GM23248 (cell line): ENCODE measurements around the gene YES1. TPM values are rescaled to one million over a fixed set of nuclear protein-coding genes. Genes with fewer than 3 reads are reported as not detected.

Source experiments
- DNase-seq: peaks from one replicate; pipeline ENCODE4 v3.0.0-alpha.2; 2015
- H2AFZ ChIP-seq: fragments of 200-600 bp; sonication (generic); 2 replicates; pipeline ENCODE4 v1.6.1; 2016; ENCODE audit warnings: antibody characterized with exemption
- H3F3A ChIP-seq: fragments of 200-600 bp; sonication (generic); 2 replicates; pipeline ENCODE4 v1.6.1; 2016; ENCODE audit warnings: mild to moderate bottlenecking, antibody characterized with exemption, mixed run types; ENCODE audit not compliant: insufficient read depth
- H3K27ac ChIP-seq: fragments of 200-600 bp; sonication (generic); 2 replicates; pipeline ENCODE4 v1.5.1; 2016; ENCODE audit warnings: mild to moderate bottlenecking
- H3K27me3 ChIP-seq: fragments of 200-600 bp; sonication (generic); replicated peaks from 2 replicates; pipeline ENCODE4 v1.6.1; 2016; ENCODE audit warnings: mild to moderate bottlenecking; ENCODE audit not compliant: insufficient read depth
- H3K36me3 ChIP-seq: fragments of 200-600 bp; sonication (generic); 2 replicates; pipeline ENCODE4 v1.6.1; 2016; ENCODE audit warnings: low read depth, mild to moderate bottlenecking
- H3K4me1 ChIP-seq: fragments of 200-600 bp; sonication (generic); 2 replicates; pipeline ENCODE4 v1.6.1; 2016; ENCODE audit warnings: mild to moderate bottlenecking; ENCODE audit not compliant: insufficient read depth
- H3K4me2 ChIP-seq: fragments of 200-600 bp; sonication (generic); one replicate; pipeline ENCODE4 v1.6.1; 2016; ENCODE audit warnings: mild to moderate bottlenecking; ENCODE audit not compliant: unreplicated experiment
- H3K4me3 ChIP-seq: fragments of 200-600 bp; sonication (generic); 2 replicates; pipeline ENCODE4 v1.5.1; 2016; ENCODE audit warnings: mild to moderate bottlenecking
- H3K79me2 ChIP-seq: fragments of 200-600 bp; sonication (generic); 2 replicates; pipeline ENCODE4 v1.6.1; 2016; ENCODE audit warnings: mild to moderate bottlenecking; ENCODE audit not compliant: insufficient read depth
- H3K9ac ChIP-seq: fragments of 200-600 bp; sonication (generic); 2 replicates; pipeline ENCODE4 v1.6.1; 2016; ENCODE audit warnings: mild to moderate bottlenecking
- H3K9me2 ChIP-seq: fragments of 200-600 bp; sonication (generic); 2 replicates; pipeline ENCODE4 v1.6.1; 2016; ENCODE audit warnings: mixed run types, mild to moderate bottlenecking, moderate library complexity; ENCODE audit not compliant: insufficient read depth
- H3K9me3 ChIP-seq: fragments of 200-600 bp; sonication (generic); one replicate; pipeline ENCODE4 v1.6.1; 2017; ENCODE audit warnings: low read depth
- H4K20me1 ChIP-seq: fragments of 200-600 bp; sonication (generic); 2 replicates; pipeline ENCODE4 v1.6.0; 2016; ENCODE audit not compliant: insufficient read depth
- EZH2 ChIP-seq: fragments of 200-600 bp; sonication (generic); IDR thresholded peaks from 2 replicates; pipeline ENCODE4 v1.6.1; 2018; ENCODE audit warnings: antibody characterized with exemption, mild to moderate bottlenecking; ENCODE audit not compliant: insufficient read depth, poor library complexity, severe bottlenecking
- EZH2phosphoT487 ChIP-seq: fragments of 200-600 bp; sonication (generic); IDR thresholded peaks from 2 replicates; pipeline ENCODE4 v1.6.1; 2018; ENCODE audit warnings: antibody characterized with exemption, moderate library complexity, mild to moderate bottlenecking, low read depth; ENCODE audit not compliant: insufficient read depth
- WGBS, 2 experiments: methylation state at CpG; one replicate each; pipeline ENCODE4 v1.1.6; 2015 to 2017; ENCODE audit warnings: low lambda C conversion rate in 2 of 2, low coverage in 1 of 2; ENCODE audit errors: missing lambda C conversion rate in 2 of 2; 5-methylcytosine and 5-hydroxymethylcytosine counted together
- in situ Hi-C: fragments of 300-500 bp; cut with MboI; formaldehyde crosslinking; loops from 2 replicates; pipeline ENCODE4 v1.15.0; 2020
- polyA plus RNA-seq: library from polyadenylated mRNA; unstranded; fragments of >200 nt; fragmentation: Nextera tagmentation; extraction: Ambion mirVana; gene quantifications from 2 replicates; pipeline ENCODE4 v1.2.1, GENCODE V29; 2016
- total RNA-seq: library from RNA; depleted of rRNA; stranded (reverse); fragments of >200 nt; shearing (Covaris generic); gene quantifications from 2 replicates; pipeline ENCODE4 v1.2.3, GENCODE V29; 2014

YES1 gene
- total and polyA plus RNA-seq, 2 experiments from 2014 or later = 23.6 to 89.9 TPM

DNA sequence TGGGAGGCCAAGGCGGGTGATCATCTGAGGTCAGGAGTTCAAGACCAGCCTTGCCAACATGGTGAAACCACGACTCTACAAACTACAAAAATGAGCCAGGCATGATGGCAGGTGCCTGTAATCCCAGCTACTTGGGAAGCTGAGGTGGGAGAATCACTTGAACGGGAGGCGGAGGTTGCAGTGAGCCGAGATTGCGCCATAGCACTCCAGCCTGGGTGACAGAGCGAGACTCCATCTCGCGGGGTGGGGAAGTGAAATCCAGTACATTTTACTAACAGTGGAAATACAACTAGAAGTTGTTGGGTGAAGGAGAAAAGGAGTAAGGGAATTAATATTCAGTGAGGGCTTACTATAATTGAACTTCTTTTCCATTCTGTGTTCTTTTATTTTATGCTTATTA is 86.4 kb downstream of the YES1 start:
- no peaks in the 10 kb centered on the region for H3K27me3 ChIP-seq
- H2AFZ ChIP-seq = no peak overlapping the region
- no peak overlapping the region for H3K9ac ChIP-seq
- H3F3A ChIP-seq = no peaks in the 10 kb centered on the region
- TF ChIP-seq EZH2 = no peak
- TF ChIP-seq EZH2phosphoT487 = no peak
- no peaks in the 10 kb centered on the region for H3K9me3 ChIP-seq
- 96% methylated on average over 9 of the region's 9 CpGs for WGBS, 2 experiments
- in situ Hi-C loops = no loop called here
- H4K20me1 ChIP-seq = no peaks in the 10 kb centered on the region
- no peak overlapping the region for H3K4me3 ChIP-seq
- no peaks in the 10 kb centered on the region for H3K79me2 ChIP-seq
- no peak overlapping the region for H3K27ac ChIP-seq
- no peaks in the 10 kb centered on the region for H3K9me2 ChIP-seq
- no peak overlapping the region for H3K4me2 ChIP-seq
- H3K4me1 ChIP-seq = peaks cover 2% of the 10 kb centered on the region; the same call in 1 of the 2 replicates
- peaks cover 3% of the 10 kb centered on the region; the same call in 1 of the 2 replicates for H3K36me3 ChIP-seq
- no peak for DNase-seq

DNA sequence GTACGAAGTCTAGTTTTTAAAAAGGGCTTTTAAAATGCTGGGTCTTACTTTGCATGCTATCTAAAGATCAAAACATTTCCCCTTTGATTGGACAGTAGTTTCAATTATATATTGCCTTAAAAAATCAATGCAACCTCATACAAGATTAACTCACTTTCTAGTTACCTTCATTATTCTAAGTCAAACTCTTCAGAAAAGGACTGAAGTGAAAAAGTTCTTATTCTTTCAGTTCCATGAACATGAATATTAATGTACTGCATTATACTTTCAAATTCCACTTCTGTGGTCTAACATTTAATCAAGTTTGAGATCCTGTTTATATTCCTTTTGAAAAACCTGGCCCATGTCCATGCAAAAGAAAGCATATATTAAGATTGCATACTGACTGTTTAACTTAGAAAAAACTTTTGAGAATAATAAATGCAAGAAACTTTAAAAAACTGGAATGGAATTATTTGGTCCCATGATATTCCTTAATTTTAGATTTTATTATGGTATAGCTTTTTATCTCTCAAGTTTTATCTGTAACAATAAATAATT is 88.4 kb downstream of the YES1 start:
- no peaks in the 10 kb centered on the region for H3K27me3 ChIP-seq
- H3K36me3 ChIP-seq = peaks cover 3% of the 10 kb centered on the region; the same call in 1 of the 2 replicates
- no peak for TF ChIP-seq EZH2phosphoT487
- no peak for TF ChIP-seq EZH2
- 95 to 100% methylated on average over 1 of the region's 1 CpG for WGBS, 2 experiments
- no peak overlapping the region for H3K4me3 ChIP-seq
- H3K4me1 ChIP-seq = no peaks in the 10 kb centered on the region
- no peaks in the 10 kb centered on the region for H3F3A ChIP-seq
- no peak overlapping the region for H3K9ac ChIP-seq
- H3K9me2 ChIP-seq = no peaks in the 10 kb centered on the region
- H3K9me3 ChIP-seq = no peaks in the 10 kb centered on the region
- no peak overlapping the region for H3K4me2 ChIP-seq
- no peak overlapping the region for H3K27ac ChIP-seq
- no peak overlapping the region for H2AFZ ChIP-seq
- no peaks in the 10 kb centered on the region for H4K20me1 ChIP-seq
- no peaks in the 10 kb centered on the region for H3K79me2 ChIP-seq
- no peak for DNase-seq
- in situ Hi-C loops = no loop called here

DNA sequence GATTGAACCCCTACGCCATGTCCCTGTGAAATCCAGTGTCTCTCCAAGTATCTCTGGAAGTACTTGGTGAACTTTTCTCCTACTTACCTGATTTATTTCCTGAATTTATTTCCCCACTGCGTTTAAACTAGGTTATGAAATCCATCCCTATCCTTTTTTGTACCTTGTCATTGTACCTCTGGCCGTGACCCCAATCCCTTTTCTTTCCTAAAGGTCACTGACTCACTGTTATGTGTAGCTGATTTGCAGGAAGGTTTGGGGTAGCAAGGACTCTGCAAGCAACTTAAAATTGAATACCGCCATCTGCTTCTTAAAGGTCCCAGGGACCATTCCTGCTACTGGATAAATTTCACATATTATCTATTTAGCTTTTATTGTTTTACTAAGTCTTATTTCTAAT is 95.0 kb downstream of the YES1 start:
- Histone ChIP-seq H3K9me2 (no peaks in the 10 kb centered on the region), H3K4me2 (no peak overlapping the region), H3K4me3 (no peak overlapping the region), H3K79me2 (no peaks in the 10 kb centered on the region), H3K9me3 (no peaks in the 10 kb centered on the region), H3F3A (peaks cover 31% of the 10 kb centered on the region), H3K36me3 (no peaks in the 10 kb centered on the region), H3K4me1 (peaks cover 16% of the 10 kb centered on the region), H3K9ac (no peak overlapping the region), H3K27me3 (no peaks in the 10 kb centered on the region), H3K27ac (no peak overlapping the region), H2AFZ (no peak overlapping the region), H4K20me1 (no peaks in the 10 kb centered on the region)
- WGBS, 2 experiments = 96 to 99% methylated on average over 4 of the region's 4 CpGs
- TF ChIP-seq EZH2 = no peak
- TF ChIP-seq EZH2phosphoT487 = no peak
- no peak for DNase-seq
- in situ Hi-C loops = no loop called here

DNA sequence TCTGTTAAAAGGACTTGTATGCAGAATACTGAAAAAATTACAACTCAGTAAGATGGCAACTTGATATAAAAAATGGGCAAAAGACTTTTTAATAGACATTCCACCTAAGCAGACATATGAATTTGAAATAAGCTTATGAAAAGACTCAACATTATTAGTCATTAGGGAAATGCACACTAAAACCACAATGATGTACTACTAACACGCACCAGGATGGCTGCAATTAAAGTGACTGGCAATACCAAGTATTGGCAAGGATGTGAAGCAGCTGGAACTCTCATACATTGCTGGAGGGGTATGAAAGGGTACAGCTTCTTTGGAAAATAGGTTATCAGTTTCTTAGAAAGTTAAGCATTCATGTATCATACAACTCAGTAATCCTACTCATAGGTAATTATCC is 96.4 kb downstream of the YES1 start:
- DNase-seq = peak; percentile 86
- Histone ChIP-seq H3K27ac (peak overlapping the region; percentile 62), H3K79me2 (peaks cover 9% of the 10 kb centered on the region), H3K9me3 (no peaks in the 10 kb centered on the region), H4K20me1 (no peaks in the 10 kb centered on the region), H3K9ac (peak overlapping the region; percentile 15), H3K36me3 (no peaks in the 10 kb centered on the region), H3K4me3 (no peak overlapping the region), H3K9me2 (no peaks in the 10 kb centered on the region), H3K4me1 (peaks cover 20% of the 10 kb centered on the region), H2AFZ (no peak overlapping the region), H3F3A (peaks cover 31% of the 10 kb centered on the region), H3K27me3 (no peaks in the 10 kb centered on the region), H3K4me2 (no peak overlapping the region)
- WGBS, 2 experiments = 0 to 3% methylated on average over 1 of the region's 1 CpG
- TF ChIP-seq EZH2phosphoT487 (no peak), EZH2 (no peak)
- in situ Hi-C loops = no loop called here

DNA sequence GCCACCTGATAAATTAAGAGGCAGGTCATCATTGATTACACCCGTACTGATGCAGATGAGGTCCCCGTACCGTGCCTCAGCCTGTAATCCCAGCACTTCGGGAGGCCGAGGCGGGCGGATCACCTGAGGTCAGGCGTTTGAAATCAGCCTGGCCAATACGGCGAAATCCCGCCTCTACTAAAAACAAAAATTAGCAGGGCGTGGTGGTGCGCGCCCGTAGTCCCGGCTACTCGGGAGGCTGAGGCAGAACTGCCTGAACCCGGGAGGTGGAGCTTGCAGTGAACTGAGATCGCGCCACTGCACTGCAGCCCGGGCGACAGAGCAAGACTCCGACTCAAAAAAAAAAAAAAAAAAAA is 98.9 kb downstream of the YES1 start:
- Histone ChIP-seq H3K4me3 (no peak overlapping the region), H3K4me1 (peaks cover 20% of the 10 kb centered on the region), H2AFZ (peak overlapping the region; percentile 68), H3F3A (peaks cover 31% of the 10 kb centered on the region), H3K9me2 (no peaks in the 10 kb centered on the region), H3K9ac (no peak overlapping the region), H3K36me3 (no peaks in the 10 kb centered on the region), H3K27ac (no peak overlapping the region), H3K79me2 (peaks cover 34% of the 10 kb centered on the region), H3K9me3 (no peaks in the 10 kb centered on the region), H3K4me2 (no peak overlapping the region), H4K20me1 (no peaks in the 10 kb centered on the region), H3K27me3 (no peaks in the 10 kb centered on the region)
- TF ChIP-seq EZH2 (no peak), EZH2phosphoT487 (no peak)
- 88 to 91% methylated on average over 20 to 23 of the region's 23 CpGs for WGBS, 2 experiments
- no peak for DNase-seq
- in situ Hi-C loops = no loop called here
